C4-2B (cell line): ENCODE measurements around the gene MAP3K15.

ENCODE experiments used
- CTCF ChIP-seq: fragments of 450-650 bp; conservative IDR thresholded peaks from 2 replicates; pipeline ENCODE4 v1.5.1; 2017; ENCODE audit warnings: mild to moderate bottlenecking
- ZFX ChIP-seq: fragments of 450-650 bp; IDR thresholded peaks from 2 replicates; pipeline ENCODE4 v1.6.1; 2017

GRCh38 chrX:19354625-19355024, 160.7 kb downstream of the MAP3K15 start:
- TF ChIP-seq CTCF (no peak), ZFX (no peak)
